NCI-H1694 (cell line): ENCODE data around the gene CHRNA4.
A peak's percentile ranks its signal among the peaks of the same experiment; 100 is the strongest.

Experiments used
- DNase-seq: peaks from one replicate; lab custom pipeline; 2025; lab: John Stamatoyannopoulos, UW

The CHRNA4 gene

GRCh38 chr20:63360850-63361518 lies at the start of gene CHRNA4:
TSS of gene CHRNA4 (minus strand) at chr20:63361349. CDS start at chr20:63361165, 184 bp downstream.
- no peak for DNase-seq

GRCh38 chr20:63409834-63410435 lies 48.8 kb upstream of the CHRNA4 start:
- no peak for DNase-seq

- DNase-seq: no peak
Measured at GRCh38 chr20:63409066-63409833, 48.1 kb upstream of the CHRNA4 start.

- DNase-seq: no peak
Measured at GRCh38 chr20:63408684-63409046, 47.5 kb upstream of the CHRNA4 start.

- DNase-seq: no peak
Measured at GRCh38 chr20:63407928-63408683, 47.0 kb upstream of the CHRNA4 start.

- no peak for DNase-seq
Measured at GRCh38 chr20:63406617-63407245, 45.6 kb upstream of the CHRNA4 start.

- DNase-seq: no peak
Measured at GRCh38 chr20:63406011-63406410, 44.9 kb upstream of the CHRNA4 start.

- DNase-seq: no peak
Measured at GRCh38 chr20:63405102-63405730, 44.1 kb upstream of the CHRNA4 start.

GRCh38 chr20:63404129-63405085 lies 43.3 kb upstream of the CHRNA4 start:
- no peak for DNase-seq

GRCh38 chr20:63403403-63404105 lies 42.4 kb upstream of the CHRNA4 start:
- no peak for DNase-seq

- DNase-seq: peak; percentile 12
Measured at GRCh38 chr20:63402860-63403220, 41.7 kb upstream of the CHRNA4 start.

GRCh38 chr20:63402181-63402859 lies 41.2 kb upstream of the CHRNA4 start:
- DNase-seq: peak; percentile 30

- no peak for DNase-seq
Measured at GRCh38 chr20:63401384-63402110, 40.4 kb upstream of the CHRNA4 start.

- DNase-seq: no peak
Measured at GRCh38 chr20:63400486-63401210, 39.5 kb upstream of the CHRNA4 start.

GRCh38 chr20:63399596-63400375 lies 38.6 kb upstream of the CHRNA4 start:
- no peak for DNase-seq

GRCh38 chr20:63398744-63399514 lies 37.8 kb upstream of the CHRNA4 start:
- DNase-seq: no peak
